ENCODE data around the gene CCDC43. TPM values are rescaled to one million over a fixed set of nuclear protein-coding genes. Genes with fewer than 3 reads are reported as not detected.

Gene CCDC43
- total and polyA plus RNA-seq, 2 of the 13 experiments (the other 11 are each of a cell fraction or from before 2014, with no cell fraction given), result 17.5 to 94.8 TPM

DNA sequence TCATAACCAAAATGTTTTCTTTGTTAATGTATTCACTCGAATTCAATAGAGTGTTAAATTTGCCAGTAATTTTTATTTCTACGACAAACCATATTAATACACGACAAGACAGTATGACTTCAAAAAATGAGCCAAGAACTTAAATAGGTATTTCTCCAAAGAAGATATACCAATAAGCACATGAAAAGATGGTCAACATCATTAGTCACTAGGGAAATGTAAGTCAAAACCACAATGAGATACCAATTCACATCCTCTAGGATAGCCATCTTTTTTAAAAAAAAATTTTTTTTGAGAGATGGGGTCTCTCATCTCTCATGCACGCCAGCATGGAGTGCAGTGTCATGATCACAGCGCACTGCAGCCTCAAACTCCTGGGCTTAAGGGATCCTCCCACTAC lies 38.3 kb downstream of the CCDC43 start:
- Histone ChIP-seq H3K9ac (ENCODE audit: insufficient read depth, low read depth, low read length) (no peak overlapping the region), H3K4me1 (ENCODE audit: insufficient read depth, low read length) (no peaks in the 10 kb centered on the region), H3K4me3 (replicated peaks in 1 of 3; ENCODE audit: insufficient read depth in 1 of 3, low read depth in 2 of 3, low read length in 3 of 3) (no peak overlapping the region), H3K79me2 (ENCODE audit: insufficient read depth, low read length) (no peaks in the 10 kb centered on the region), H3K27ac (ENCODE audit: extremely low read length, insufficient read depth, low read length) (no peak overlapping the region), H3K36me3 (replicated peaks in 1 of 2; ENCODE audit: control insufficient read depth in 1 of 2, insufficient read depth in 2 of 2, low read length in 2 of 2) (no peaks in the 10 kb centered on the region), H3K9me3 (ENCODE audit: low read length) (no peaks in the 10 kb centered on the region), H3K4me2 (ENCODE audit: low read depth, low read length) (no peak overlapping the region), H4K20me1 (ENCODE audit: insufficient read depth, low read length) (no peaks in the 10 kb centered on the region), H2AFZ (ENCODE audit: low read length) (no peak overlapping the region), H3K27me3 (ENCODE audit: control insufficient read depth in 1 of 2, insufficient read depth in 2 of 2, low read length in 2 of 2) (0 out of 5 replicates have a peak, but pooled peaks cover 0 to 4% of the 10 kb centered on the region in 2 experiments)
- DNase-seq (ENCODE audit: low spot score), result no peak
- in situ Hi-C loops (cut with HindIII; ENCODE audit: extremely low pct_ligation_motif_present, low pct_unique_long_range_greater_than_20kb) (no loop called here), intact Hi-C loops (cut with micrococcal nuclease; ENCODE audit: unreplicated experiment) (no loop called here)
- no peak for FAIRE-seq
- 53% methylated on average over 5 of the region's 5 CpGs for WGBS (ENCODE audit: low lambda C conversion rate)
- no peak for TF ChIP-seq AFF4 (CRISPR knock-in tag; IDR thresholded peaks at IDR 0.05)
- no peak for TF ChIP-seq ZNF552 (CRISPR knock-in tag; IDR thresholded peaks at IDR 0.05; ENCODE audit: borderline replicate concordance)
- TF ChIP-seq RFX5 (IDR thresholded peaks at IDR 0.05; ENCODE audit: low read depth, low read length), result peak; percentile 78
- ATAC-seq, result no peak
- CTCF ChIA-PET (ENCODE audit: low intra/inter-chr PET ratio, low total read pairs), result no interaction called here
- BruUV-seq (replicated peaks), result no TSS peak
- POLR2A ChIA-PET, result no interaction called here

- Histone ChIP-seq H3K4me1 (ENCODE audit: insufficient read depth, low read length) (no peaks in the 10 kb centered on the region), H3K9ac (ENCODE audit: insufficient read depth, low read depth, low read length) (no peak overlapping the region), H3K9me3 (ENCODE audit: low read length) (no peaks in the 10 kb centered on the region), H2AFZ (ENCODE audit: low read length) (no peak overlapping the region), H3K36me3 (replicated peaks in 1 of 2; ENCODE audit: control insufficient read depth in 1 of 2, insufficient read depth in 2 of 2, low read length in 2 of 2) (no peaks in the 10 kb centered on the region), H3K79me2 (ENCODE audit: insufficient read depth, low read length) (no peaks in the 10 kb centered on the region), H3K27me3 (ENCODE audit: control insufficient read depth in 1 of 2, insufficient read depth in 2 of 2, low read length in 2 of 2) (0 out of 5 replicates have a peak, but pooled peaks cover 0 to 4% of the 10 kb centered on the region in 2 experiments), H3K4me3 (replicated peaks in 1 of 3; ENCODE audit: insufficient read depth in 1 of 3, low read depth in 2 of 3, low read length in 3 of 3) (no peak overlapping the region), H4K20me1 (ENCODE audit: insufficient read depth, low read length) (no peaks in the 10 kb centered on the region), H3K4me2 (ENCODE audit: low read depth, low read length) (no peak overlapping the region), H3K27ac (ENCODE audit: extremely low read length, insufficient read depth, low read length) (no peak overlapping the region)
- in situ Hi-C loops (cut with HindIII; ENCODE audit: extremely low pct_ligation_motif_present, low pct_unique_long_range_greater_than_20kb) (no loop called here), intact Hi-C loops (cut with micrococcal nuclease; ENCODE audit: unreplicated experiment) (no loop called here)
- POLR2A ChIA-PET, result no interaction called here
- no peak for FAIRE-seq
- no peak for DNase-seq (ENCODE audit: low spot score)
- WGBS (ENCODE audit: low lambda C conversion rate), result 8% methylated on average over 2 of the region's 2 CpGs
- CTCF ChIA-PET (ENCODE audit: low intra/inter-chr PET ratio, low total read pairs), result no interaction called here
- no TSS peak for BruUV-seq (replicated peaks)
- TF ChIP-seq, protein P1, sequence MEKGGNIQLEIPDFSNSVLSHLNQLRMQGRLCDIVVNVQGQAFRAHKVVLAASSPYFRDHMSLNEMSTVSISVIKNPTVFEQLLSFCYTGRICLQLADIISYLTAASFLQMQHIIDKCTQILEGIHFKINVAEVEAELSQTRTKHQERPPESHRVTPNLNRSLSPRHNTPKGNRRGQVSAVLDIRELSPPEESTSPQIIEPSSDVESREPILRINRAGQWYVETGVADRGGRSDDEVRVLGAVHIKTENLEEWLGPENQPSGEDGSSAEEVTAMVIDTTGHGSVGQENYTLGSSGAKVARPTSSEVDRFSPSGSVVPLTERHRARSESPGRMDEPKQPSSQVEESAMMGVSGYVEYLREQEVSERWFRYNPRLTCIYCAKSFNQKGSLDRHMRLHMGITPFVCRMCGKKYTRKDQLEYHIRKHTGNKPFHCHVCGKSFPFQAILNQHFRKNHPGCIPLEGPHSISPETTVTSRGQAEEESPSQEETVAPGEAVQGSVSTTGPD (CRISPR knock-in tag; IDR thresholded peaks at IDR 0.05), result no peak
- TF ChIP-seq SRSF1 (optimal IDR thresholded peaks at IDR 0.05; ENCODE audit: low read depth, low read length) (no peak), IKZF4 (CRISPR knock-in tag; IDR thresholded peaks at IDR 0.05; ENCODE audit: borderline replicate concordance, low read depth, not compliant biosample characterization) (no peak)
- no peak for ATAC-seq
Observed at GRCh38 chr17:44648963-44649362, 40.6 kb downstream of the CCDC43 start.
